ENCODE results near the gene SSR1.

- TF ChIP-seq EP300 (IDR thresholded peaks at IDR 0.05; ENCODE audit: low read depth) (no peak), CTCF (IDR thresholded peaks at IDR 0.05) (no peak), POLR2AphosphoS5 (IDR thresholded peaks at IDR 0.05) (no peak), POLR2A (IDR thresholded peaks at IDR 0.05) (no peak)
Observed at GRCh38 chr6:7261852-7262461, 51.0 kb downstream of the SSR1 start.

All from transverse colon (tissue), 4 donors.